Measurements from ENCODE around the gene NRXN3. TPM values are rescaled to one million over a fixed set of nuclear protein-coding genes. Genes with fewer than 3 reads are reported as not detected.

NRXN3 gene
- total RNA-seq, 2 experiments from 2014 or later, result not detected

DNA sequence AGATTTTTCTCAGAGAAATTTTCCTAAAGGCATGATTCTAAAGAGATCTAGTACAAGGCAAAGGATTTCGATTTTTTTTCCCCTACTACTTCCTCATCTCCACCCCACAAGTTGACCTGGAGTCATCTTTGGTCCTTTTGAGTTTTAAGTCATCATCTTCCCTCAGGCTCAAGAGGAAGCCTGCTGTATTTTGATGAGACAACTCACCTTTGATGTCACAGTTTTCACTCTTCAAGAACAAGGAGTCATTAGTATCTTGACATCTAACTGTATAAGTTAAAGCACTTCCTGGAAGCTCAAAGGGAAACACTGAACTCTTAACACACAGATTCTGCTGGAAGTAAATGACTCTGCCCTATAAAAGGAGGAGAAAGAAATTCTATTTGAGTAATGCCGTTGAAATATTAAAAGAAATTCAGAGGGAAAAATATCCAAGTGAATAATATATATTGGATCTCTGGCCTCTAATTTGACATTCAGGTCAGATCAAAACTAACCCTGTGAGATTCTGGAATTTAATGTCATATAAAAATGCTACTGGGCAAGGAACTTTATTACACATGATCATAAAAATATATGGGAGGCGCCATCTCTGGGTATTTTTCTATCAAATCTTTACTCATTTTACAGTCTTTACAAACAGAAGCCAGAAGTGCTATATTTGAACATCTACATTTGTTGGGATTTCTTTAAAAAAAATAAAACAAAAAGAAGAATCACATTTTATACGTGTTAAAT, 435.0 kb downstream of the NRXN3 start:
- CTCF ChIA-PET, result interaction anchor here (1.1 kb wide), 1 partner anchor 8 kb away, joined by 3 read pairs; no protein-coding TSS in a partner anchor
- H3K36me3 Mint-ChIP-seq, result no peaks in the 10 kb centered on the region
- no peak overlapping the region for H3K4me3 Mint-ChIP-seq
- DNase-seq, result no peak
- H3K27ac Mint-ChIP-seq, result no peak overlapping the region
- H3K9me3 Mint-ChIP-seq (ENCODE audit: low read depth), result no peaks in the 10 kb centered on the region
- H3K27me3 Mint-ChIP-seq, result peaks cover 5% of the 10 kb centered on the region
- no peaks in the 10 kb centered on the region for H3K4me1 Mint-ChIP-seq
- ATAC-seq, result no peak

DNA sequence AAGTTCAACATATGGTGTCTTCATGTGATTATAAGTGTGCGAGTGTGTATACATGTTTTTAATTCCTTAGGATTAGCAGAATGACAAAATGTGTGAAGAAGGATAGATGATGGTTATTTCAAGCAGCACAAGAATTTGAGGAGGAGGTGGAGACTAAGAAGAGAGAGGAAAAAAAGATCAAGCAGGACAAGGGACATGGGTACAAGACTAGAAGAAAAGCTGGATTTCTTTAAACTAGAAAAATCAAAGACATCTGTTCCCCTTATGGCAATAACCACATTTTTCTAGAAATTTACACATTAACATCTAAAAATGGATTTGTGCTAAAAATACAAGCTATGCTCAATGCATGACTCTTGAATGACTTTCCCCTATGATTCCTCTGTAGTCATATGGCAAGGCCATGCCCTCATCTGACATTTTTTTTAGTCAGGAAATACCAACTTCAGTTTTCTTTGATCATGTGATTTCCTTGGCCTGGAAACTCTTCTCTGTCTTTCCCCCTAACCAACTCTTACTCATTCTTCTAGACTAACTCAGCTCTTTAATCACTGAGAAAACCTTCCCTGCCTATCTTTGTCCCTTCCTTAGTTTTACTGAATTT, 435.8 kb downstream of the NRXN3 start:
- ATAC-seq (no peak), DNase-seq (no peak)
- no peaks in the 10 kb centered on the region for H3K9me3 Mint-ChIP-seq (ENCODE audit: low read depth)
- no peak overlapping the region for H3K4me3 Mint-ChIP-seq
- CTCF ChIA-PET, result interaction anchor here (1.1 kb wide), 1 partner anchor 8 kb away, joined by 3 read pairs; no protein-coding TSS in a partner anchor
- peaks cover 5% of the 10 kb centered on the region for H3K27me3 Mint-ChIP-seq
- no peak overlapping the region for H3K27ac Mint-ChIP-seq
- no peaks in the 10 kb centered on the region for H3K4me1 Mint-ChIP-seq
- no peaks in the 10 kb centered on the region for H3K36me3 Mint-ChIP-seq

DNA sequence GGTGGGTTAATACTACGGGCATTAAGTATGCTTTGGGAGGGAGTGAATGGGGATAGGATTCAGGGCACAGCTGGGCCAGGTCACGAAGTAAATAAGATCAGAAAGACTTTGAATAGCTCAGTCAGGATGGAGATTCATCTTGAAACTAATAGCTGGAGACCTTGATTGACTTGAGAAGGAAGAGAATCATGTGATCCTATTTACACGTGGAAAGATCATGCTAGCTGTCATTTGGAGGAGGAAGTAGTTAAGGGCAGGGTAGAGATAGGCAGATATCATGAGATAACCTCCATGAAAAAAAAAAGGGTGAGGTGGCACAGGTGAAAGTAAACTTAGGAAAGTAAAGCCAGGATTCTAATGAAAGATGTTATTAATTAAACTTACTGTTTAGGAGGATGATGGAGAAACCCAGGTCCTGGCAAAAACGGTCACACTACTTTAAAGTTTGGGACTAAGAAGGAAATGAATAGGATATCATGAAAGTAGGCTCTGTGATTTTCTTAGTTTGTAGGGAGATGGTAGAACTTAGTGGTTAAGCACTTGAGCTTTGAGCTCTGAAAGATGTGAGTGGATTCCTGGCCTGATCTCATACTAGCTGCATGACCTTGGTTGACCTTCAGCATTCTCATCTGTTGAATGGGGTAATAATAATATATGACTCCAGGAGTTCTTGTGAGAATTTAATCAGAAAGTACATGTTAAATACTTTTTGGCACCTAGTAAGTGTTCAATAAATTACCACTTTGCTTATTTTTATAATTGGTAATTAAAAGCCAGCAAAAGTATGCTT, 439.0 kb downstream of the NRXN3 start:
- no peaks in the 10 kb centered on the region for H3K9me3 Mint-ChIP-seq (ENCODE audit: low read depth)
- DNase-seq (no peak), ATAC-seq (no peak)
- H3K27ac Mint-ChIP-seq, result no peak overlapping the region
- peaks cover 3% of the 10 kb centered on the region for H3K27me3 Mint-ChIP-seq
- no peaks in the 10 kb centered on the region for H3K36me3 Mint-ChIP-seq
- no peak overlapping the region for H3K4me3 Mint-ChIP-seq
- CTCF ChIA-PET, result interaction anchor here (1.0 kb wide), 1 partner anchor 12 kb away, joined by 3 read pairs; no protein-coding TSS in a partner anchor
- H3K4me1 Mint-ChIP-seq, result no peaks in the 10 kb centered on the region

DNA sequence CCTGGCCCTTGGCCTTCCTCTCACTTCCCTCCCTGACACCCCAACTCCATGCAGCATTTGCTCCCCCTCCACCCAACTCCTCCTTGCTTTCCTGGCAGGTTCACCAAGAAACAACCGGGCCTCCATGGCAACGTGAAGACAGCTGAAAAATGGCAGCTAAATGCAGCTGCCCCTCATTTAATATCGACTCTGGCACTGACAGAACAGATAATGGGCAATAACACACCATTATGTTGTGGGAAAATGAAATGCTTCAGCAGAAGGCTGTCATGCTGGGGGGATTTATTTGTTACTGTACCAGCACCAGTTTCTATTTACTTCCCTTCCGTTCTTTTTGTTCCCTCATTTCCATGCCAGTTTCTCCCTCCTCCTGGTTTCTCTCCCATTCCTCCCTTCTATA, 440.8 kb downstream of the NRXN3 start:
- Mint-ChIP-seq H3K27me3 (peaks cover 3% of the 10 kb centered on the region), H3K36me3 (no peaks in the 10 kb centered on the region), H3K4me3 (no peak overlapping the region), H3K4me1 (no peaks in the 10 kb centered on the region), H3K9me3 (ENCODE audit: low read depth) (no peaks in the 10 kb centered on the region), H3K27ac (no peak overlapping the region)
- CTCF ChIA-PET, result no interaction called here
- DNase-seq (no peak), ATAC-seq (no peak)

DNA sequence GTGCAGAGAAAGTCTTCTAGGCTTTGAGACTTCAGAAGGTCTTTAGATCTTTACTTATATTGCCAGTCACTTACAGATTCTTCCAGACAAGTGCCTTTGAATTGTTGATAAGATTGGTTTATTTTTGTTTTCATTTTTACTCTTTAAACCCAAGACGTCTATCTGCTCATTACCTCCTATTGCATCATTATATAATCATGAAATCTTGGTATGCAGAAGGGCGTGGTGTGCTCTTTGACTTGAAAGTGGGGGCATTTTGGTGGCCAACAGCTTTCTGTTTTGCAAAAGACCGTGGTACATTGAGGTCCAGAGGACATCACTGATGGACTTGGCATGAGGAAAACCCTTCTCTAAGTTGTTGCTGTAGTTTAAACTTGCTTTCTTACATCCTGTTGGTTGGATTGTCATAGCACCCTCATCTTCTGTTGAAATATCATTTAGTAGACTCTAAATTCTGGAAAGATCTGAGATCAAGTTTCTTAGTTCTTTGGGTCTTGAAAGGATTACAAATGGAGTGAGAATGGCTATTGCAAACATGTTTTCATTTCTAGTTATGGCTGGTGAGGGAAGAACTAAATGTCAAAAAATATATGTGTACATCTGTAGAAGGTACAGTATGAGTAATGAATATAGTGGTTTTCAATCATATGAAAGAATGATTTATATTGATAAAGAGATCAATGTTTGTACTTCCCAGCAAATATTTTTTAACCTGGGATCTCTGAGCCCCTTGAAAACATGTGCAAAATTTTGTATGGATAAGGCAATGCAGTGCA, 441.8 kb downstream of the NRXN3 start:
- CTCF ChIA-PET, result no interaction called here
- Mint-ChIP-seq H3K4me3 (no peak overlapping the region), H3K4me1 (no peaks in the 10 kb centered on the region), H3K27me3 (peaks cover 3% of the 10 kb centered on the region), H3K27ac (no peak overlapping the region), H3K9me3 (ENCODE audit: low read depth) (no peaks in the 10 kb centered on the region), H3K36me3 (no peaks in the 10 kb centered on the region)
- ATAC-seq (no peak), DNase-seq (no peak)

DNA sequence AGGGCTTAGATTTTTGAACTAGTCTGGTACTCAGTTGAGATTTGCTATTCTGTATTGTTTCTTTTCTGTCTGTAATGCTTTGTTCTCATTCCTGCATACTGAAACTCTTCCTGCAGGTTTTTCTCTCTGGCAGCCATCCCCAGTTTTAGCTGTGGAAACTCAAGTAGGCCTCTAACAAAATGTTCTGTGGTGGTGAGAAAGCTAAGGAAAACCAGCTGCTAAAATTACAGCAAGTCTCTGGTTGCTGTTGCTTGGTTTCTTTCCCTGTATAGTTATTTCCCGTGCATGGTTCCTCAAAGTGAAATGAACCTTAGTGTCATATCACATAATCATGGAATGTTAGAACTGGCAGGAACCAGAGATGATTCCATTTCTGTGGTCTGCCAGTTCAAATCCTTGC, 442.5 kb downstream of the NRXN3 start:
- Mint-ChIP-seq H3K27ac (no peak overlapping the region), H3K36me3 (no peaks in the 10 kb centered on the region), H3K4me3 (no peak overlapping the region), H3K9me3 (ENCODE audit: low read depth) (no peaks in the 10 kb centered on the region), H3K27me3 (peaks cover 3% of the 10 kb centered on the region), H3K4me1 (no peaks in the 10 kb centered on the region)
- ATAC-seq (no peak), DNase-seq (no peak)
- CTCF ChIA-PET, result interaction anchor here (0.7 kb wide), 1 partner anchor 25 kb away, joined by 5 read pairs; no protein-coding TSS in a partner anchor

DNA sequence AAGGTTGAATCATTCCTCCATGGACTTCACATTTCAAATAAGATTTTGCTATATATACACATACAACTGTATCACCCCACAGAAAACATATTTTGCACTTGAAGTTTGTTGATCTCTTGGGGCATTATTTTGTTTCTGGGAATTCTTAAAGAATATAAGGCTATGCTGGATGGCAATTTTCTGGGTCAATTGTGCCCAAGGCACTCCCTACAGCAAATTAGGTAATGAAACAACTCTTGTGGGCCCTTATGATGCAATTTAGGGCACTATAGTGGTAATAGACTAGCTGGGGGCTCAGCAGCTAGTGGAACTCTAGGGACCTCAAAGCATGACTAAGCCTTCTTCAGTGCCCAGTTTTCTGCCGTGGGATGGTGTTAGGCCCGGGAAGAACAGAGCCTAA, 444.4 kb downstream of the NRXN3 start:
- ATAC-seq, result no peak

DNA sequence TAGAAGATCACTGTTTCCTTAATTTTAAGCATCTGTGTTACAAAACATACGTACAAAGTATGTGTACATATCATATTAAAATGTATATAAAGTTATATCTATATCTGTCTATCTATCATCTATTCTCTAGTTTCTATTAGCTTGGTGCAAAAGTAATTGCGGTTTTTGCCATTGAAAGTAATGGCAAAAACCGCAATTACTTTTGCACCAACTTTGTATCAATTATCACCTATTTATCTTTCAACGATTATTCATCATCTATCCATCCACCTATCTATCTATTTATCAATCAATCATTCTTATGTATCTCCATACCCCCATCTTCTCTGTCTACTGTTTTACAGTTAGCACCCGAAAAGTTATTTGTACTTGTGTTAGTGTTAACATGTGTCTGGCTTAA, 447.6 kb downstream of the NRXN3 start:
- CTCF ChIA-PET, result interaction anchor here (0.6 kb wide), 1 partner anchor 316 kb away, joined by 5 read pairs; no protein-coding TSS in a partner anchor
- H3K27ac Mint-ChIP-seq, result no peak overlapping the region
- DNase-seq (no peak), ATAC-seq (no peak)
- H3K9me3 Mint-ChIP-seq (ENCODE audit: low read depth), result no peaks in the 10 kb centered on the region
- H3K4me1 Mint-ChIP-seq, result no peaks in the 10 kb centered on the region
- H3K36me3 Mint-ChIP-seq, result no peaks in the 10 kb centered on the region
- no peak overlapping the region for H3K4me3 Mint-ChIP-seq
- H3K27me3 Mint-ChIP-seq, result no peaks in the 10 kb centered on the region

More for the DNA sequence above, 444.4 kb downstream of the NRXN3 start:
- CTCF ChIA-PET, result no interaction called here
- Mint-ChIP-seq H3K9me3 (ENCODE audit: low read depth) (no peaks in the 10 kb centered on the region), H3K4me1 (no peaks in the 10 kb centered on the region), H3K27ac (no peak overlapping the region), H3K36me3 (no peaks in the 10 kb centered on the region), H3K4me3 (no peak overlapping the region), H3K27me3 (no peaks in the 10 kb centered on the region)
- DNase-seq, result no peak

DNA sequence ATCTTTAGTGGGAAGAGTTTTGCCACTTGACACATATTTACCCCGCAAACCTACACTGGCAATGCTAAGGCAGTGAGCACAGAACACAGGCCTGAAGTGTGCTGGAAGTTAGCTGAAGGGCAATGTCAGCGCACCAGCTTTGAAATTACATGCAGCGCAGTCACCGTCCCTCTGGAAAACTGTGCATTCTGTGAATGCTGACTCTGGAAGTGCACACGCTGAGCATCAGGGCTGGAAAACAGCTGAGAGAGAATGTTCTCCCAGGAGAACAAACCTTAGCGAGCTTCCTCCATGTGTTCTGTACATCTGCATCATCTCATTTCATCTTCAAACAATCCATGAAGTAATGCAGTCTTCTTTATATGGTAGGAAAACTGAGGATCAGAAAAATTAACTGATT, 448.2 kb downstream of the NRXN3 start:
- ATAC-seq (no peak), DNase-seq (no peak)
- Mint-ChIP-seq H3K36me3 (no peaks in the 10 kb centered on the region), H3K9me3 (ENCODE audit: low read depth) (no peaks in the 10 kb centered on the region), H3K27me3 (no peaks in the 10 kb centered on the region), H3K27ac (no peak overlapping the region), H3K4me1 (no peaks in the 10 kb centered on the region), H3K4me3 (no peak overlapping the region)
- CTCF ChIA-PET, result no interaction called here

DNA sequence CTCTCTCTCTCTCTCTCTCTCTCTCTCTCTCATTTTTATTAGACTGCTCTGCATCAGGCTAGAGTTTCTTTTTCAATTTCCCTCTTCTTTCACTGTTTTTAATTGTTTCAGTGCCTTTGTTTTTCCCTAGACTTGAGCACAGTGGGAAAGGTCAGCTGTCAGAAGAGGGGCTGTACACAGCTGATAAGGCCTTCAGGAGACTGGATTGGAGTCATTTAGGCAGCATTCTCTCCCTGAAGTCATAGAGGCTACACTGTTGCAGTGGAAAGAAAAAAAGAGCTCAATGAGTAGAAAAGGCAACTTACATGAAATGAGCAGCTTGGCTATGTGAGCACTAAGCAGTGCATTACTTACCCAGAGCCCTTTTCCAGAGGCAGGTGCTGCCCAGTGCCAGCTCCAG, 456.9 kb downstream of the NRXN3 start:
- no peaks in the 10 kb centered on the region for H3K27me3 Mint-ChIP-seq
- CTCF ChIA-PET, result no interaction called here
- no peak for ATAC-seq
- H3K4me3 Mint-ChIP-seq, result no peak overlapping the region
- H3K4me1 Mint-ChIP-seq, result no peaks in the 10 kb centered on the region
- H3K9me3 Mint-ChIP-seq (ENCODE audit: low read depth), result no peaks in the 10 kb centered on the region
- no peaks in the 10 kb centered on the region for H3K36me3 Mint-ChIP-seq
- no peak overlapping the region for H3K27ac Mint-ChIP-seq
- no peak for DNase-seq

DNA sequence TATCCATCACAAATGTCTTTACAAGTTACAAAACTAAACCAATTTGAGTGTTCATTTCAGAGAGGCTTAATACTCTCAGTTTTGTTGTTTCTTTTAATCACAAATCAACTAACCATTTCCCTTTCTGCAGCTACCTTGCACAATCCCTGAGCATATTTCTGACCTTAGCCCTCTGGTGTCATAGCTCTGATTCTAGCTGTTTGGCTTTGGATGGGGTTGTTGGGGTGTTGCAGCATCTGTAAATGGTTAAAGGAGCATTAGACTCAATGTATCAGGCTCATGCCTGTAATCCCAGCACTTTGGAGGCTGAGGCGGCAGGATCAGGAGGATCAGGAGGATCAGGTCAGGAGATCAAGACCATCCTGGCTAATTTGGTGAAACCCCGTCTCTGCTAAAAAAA, 461.4 kb downstream of the NRXN3 start:
- Mint-ChIP-seq H3K27me3 (no peaks in the 10 kb centered on the region), H3K36me3 (no peaks in the 10 kb centered on the region), H3K27ac (no peak overlapping the region), H3K9me3 (ENCODE audit: low read depth) (no peaks in the 10 kb centered on the region), H3K4me3 (no peak overlapping the region), H3K4me1 (no peaks in the 10 kb centered on the region)
- no peak for DNase-seq
- no peak for ATAC-seq
- CTCF ChIA-PET, result no interaction called here

DNA sequence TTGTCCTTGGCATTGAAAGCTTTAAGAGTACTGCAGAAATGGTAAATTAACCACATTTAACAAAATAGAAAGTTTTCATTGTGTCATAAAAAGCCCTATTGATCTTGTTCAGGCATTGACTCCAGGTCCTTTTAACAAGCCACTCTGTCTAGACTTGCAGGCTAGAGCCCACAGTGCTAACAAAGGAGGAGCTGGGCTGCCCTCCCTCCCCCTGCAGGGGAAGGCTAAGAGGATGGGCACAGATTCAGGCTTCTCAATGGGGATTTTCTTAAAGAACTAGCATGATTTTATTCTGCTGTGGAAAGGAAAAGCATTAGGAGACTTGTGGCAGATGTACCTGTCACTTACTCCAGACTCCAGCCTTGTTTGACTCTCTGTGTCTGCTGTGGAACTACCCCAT, 463.6 kb downstream of the NRXN3 start:
- Mint-ChIP-seq H3K27ac (no peak overlapping the region), H3K27me3 (no peaks in the 10 kb centered on the region), H3K4me3 (no peak overlapping the region), H3K4me1 (no peaks in the 10 kb centered on the region), H3K9me3 (ENCODE audit: low read depth) (no peaks in the 10 kb centered on the region), H3K36me3 (no peaks in the 10 kb centered on the region)
- CTCF ChIA-PET, result no interaction called here
- ATAC-seq, result no peak
- no peak for DNase-seq

DNA sequence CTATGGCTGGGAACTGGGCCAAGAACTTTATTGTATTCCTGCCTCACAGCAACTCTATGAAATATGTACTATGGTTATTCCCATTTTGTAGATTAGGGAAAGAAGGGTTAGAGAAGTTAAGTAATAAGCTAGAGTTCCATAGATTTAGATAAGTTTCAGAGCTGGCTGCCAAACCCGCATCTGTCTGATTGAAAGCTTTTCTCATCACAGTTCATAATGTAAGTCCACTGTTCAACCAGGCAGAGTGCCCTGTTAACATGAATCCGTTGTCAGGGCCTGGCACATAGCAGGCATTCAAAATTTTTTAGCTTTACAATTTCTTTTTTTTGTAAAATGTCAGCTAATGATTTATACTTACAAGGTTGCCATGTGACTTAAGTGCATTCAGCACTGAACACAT, 467.3 kb downstream of the NRXN3 start:
- no peak overlapping the region for H3K4me3 Mint-ChIP-seq
- H3K9me3 Mint-ChIP-seq (ENCODE audit: low read depth), result no peaks in the 10 kb centered on the region
- no peaks in the 10 kb centered on the region for H3K36me3 Mint-ChIP-seq
- CTCF ChIA-PET, result no interaction called here
- no peaks in the 10 kb centered on the region for H3K27me3 Mint-ChIP-seq
- H3K27ac Mint-ChIP-seq, result no peak overlapping the region
- no peak for DNase-seq
- H3K4me1 Mint-ChIP-seq, result no peaks in the 10 kb centered on the region
- ATAC-seq, result no peak

Data from activated CD8-positive, alpha-beta memory T cell treated with anti-CD3 and anti-CD28 coated beads, Interleukin-2, amount 10 ng/mL, durations not matched to agents 7 days and 5 days (primary cell).